WTC11 (cell line): ENCODE measurements around the gene IRF1. TPM values are rescaled to one million over a fixed set of nuclear protein-coding genes. Genes with fewer than 3 reads are reported as not detected.

Experiments used
- ATAC-seq: fragments of 200-7000 bp; cut with Tn5 transposase; 2 replicates; pipeline ENCODE4 v1.10.0; 2021; ENCODE audit warnings: mild to moderate bottlenecking, moderate library complexity
- CTCF ChIA-PET: fragments of 300-600 bp; sonication (Branson Sonifier 250); formaldehyde crosslinking; loops from one replicate; lab custom pipeline; 2021; ENCODE audit warnings: antibody characterized with exemption; lab: Charles Lee
- POLR2A ChIA-PET: fragments of 350-600 bp; sonication (Branson Sonifier 250); formaldehyde crosslinking; loops from one replicate; lab custom pipeline; 2021; ENCODE audit warnings: antibody characterized with exemption; lab: Charles Lee
- DNase-seq: peaks from one replicate; pipeline ENCODE4 v3.0.0; 2021; ENCODE audit warnings: low spot score
- H3K27ac Mint-ChIP-seq: 2 replicates; pipeline ENCODE4 v1.8.0; 2021; ENCODE audit warnings: mixed read lengths
- H3K27me3 Mint-ChIP-seq: 2 replicates; pipeline ENCODE4 v1.8.0; 2021; ENCODE audit warnings: low read depth, mild to moderate bottlenecking, moderate library complexity, mixed read lengths
- H3K36me3 Mint-ChIP-seq: 2 replicates; pipeline ENCODE4 v1.8.0; 2021; ENCODE audit warnings: mixed read lengths
- H3K4me1 Mint-ChIP-seq: 2 replicates; pipeline ENCODE4 v1.8.0; 2022; ENCODE audit warnings: mixed read lengths
- H3K4me3 Mint-ChIP-seq: 2 replicates; pipeline ENCODE4 v1.8.0; 2021; ENCODE audit warnings: mild to moderate bottlenecking, moderate library complexity, mixed read lengths
- H3K9me3 Mint-ChIP-seq: 2 replicates; pipeline ENCODE4 v1.8.0; 2021; ENCODE audit warnings: mixed read lengths
- CREB1 ChIP-seq: sonication (generic); formaldehyde crosslinking; IDR thresholded peaks from 2 replicates; pipeline ENCODE4 v1.8.0; 2023; ENCODE audit warnings: mild to moderate bottlenecking, missing genetic modification reagents
- EMX1 ChIP-seq: fragments of 250-450 bp; sonication (Bioruptor Pico); IDR thresholded peaks from 2 replicates; pipeline ENCODE4 v1.8.0; 2021; ENCODE audit warnings: mild to moderate bottlenecking
- FOXK1 ChIP-seq: sonication (generic); formaldehyde crosslinking; IDR thresholded peaks from 2 replicates; pipeline ENCODE4 v1.8.0; 2022; ENCODE audit warnings: mild to moderate bottlenecking, moderate library complexity, missing genetic modification reagents
- GABPB1 ChIP-seq: sonication (generic); formaldehyde crosslinking; IDR thresholded peaks from 2 replicates; pipeline ENCODE4 v1.8.1; 2023; ENCODE audit warnings: mild to moderate bottlenecking, missing genetic modification reagents
- JUN ChIP-seq: sonication (generic); formaldehyde crosslinking; IDR thresholded peaks from 2 replicates; pipeline ENCODE4 v1.8.0; 2023; ENCODE audit warnings: mild to moderate bottlenecking, missing genetic modification reagents
- KAT7 ChIP-seq: sonication (generic); formaldehyde crosslinking; IDR thresholded peaks from 2 replicates; pipeline ENCODE4 v1.8.1; 2023; ENCODE audit warnings: missing genetic modification reagents, mild to moderate bottlenecking, borderline replicate concordance
- MXD4 ChIP-seq: fragments of 250-450 bp; sonication (Bioruptor Pico); IDR thresholded peaks from 2 replicates; pipeline ENCODE4 v1.8.0; 2021; ENCODE audit warnings: mild to moderate bottlenecking, moderate library complexity, borderline replicate concordance
- NR1H2 ChIP-seq: sonication (generic); formaldehyde crosslinking; IDR thresholded peaks from 2 replicates; pipeline ENCODE4 v1.9.0; 2021; ENCODE audit warnings: mild to moderate bottlenecking, moderate library complexity, missing genetic modification reagents
- NR2C2 ChIP-seq: sonication (generic); formaldehyde crosslinking; IDR thresholded peaks from 2 replicates; pipeline ENCODE4 v1.8.0; 2022; ENCODE audit warnings: mild to moderate bottlenecking, missing genetic modification reagents
- PREB ChIP-seq: sonication (generic); formaldehyde crosslinking; IDR thresholded peaks from 2 replicates; pipeline ENCODE4 v1.8.1; 2022; ENCODE audit warnings: mild to moderate bottlenecking, missing genetic modification reagents, moderate library complexity, borderline replicate concordance
- RELA ChIP-seq: sonication (generic); formaldehyde crosslinking; IDR thresholded peaks from 2 replicates; pipeline ENCODE4 v1.8.1; 2022; ENCODE audit warnings: missing genetic modification reagents, mild to moderate bottlenecking, borderline replicate concordance
- SOX15 ChIP-seq: fragments of 250-450 bp; sonication (Bioruptor Pico); IDR thresholded peaks from 2 replicates; pipeline ENCODE4 v1.9.0; 2021; ENCODE audit warnings: mild to moderate bottlenecking
- ZNF121 ChIP-seq: sonication (generic); formaldehyde crosslinking; IDR thresholded peaks from 2 replicates; pipeline ENCODE4 v1.8.0; 2023; ENCODE audit warnings: missing genetic modification reagents
- total RNA-seq: library from RNA; stranded (reverse); gene quantifications from 3 replicates; pipeline ENCODE4 v1.2.3, GENCODE V29; 2021
- TF ChIP-seq, protein P1 (sequence below): sonication (generic); formaldehyde crosslinking; IDR thresholded peaks from 2 replicates; pipeline ENCODE4 v1.8.1; 2023; ENCODE audit warnings: mild to moderate bottlenecking, missing genetic modification reagents, moderate library complexity
- TF ChIP-seq, protein P2 (sequence below): sonication (generic); formaldehyde crosslinking; IDR thresholded peaks from 2 replicates; pipeline ENCODE4 v1.8.0; 2023; ENCODE audit warnings: missing genetic modification reagents
- TF ChIP-seq, protein P3 (sequence below): sonication (generic); formaldehyde crosslinking; IDR thresholded peaks from 2 replicates; pipeline ENCODE4 v1.8.0; 2022; ENCODE audit warnings: mild to moderate bottlenecking, missing genetic modification reagents
- TF ChIP-seq, protein P4 (sequence below): sonication (generic); formaldehyde crosslinking; IDR thresholded peaks from 2 replicates; pipeline ENCODE4 v1.8.0; 2022; ENCODE audit warnings: mild to moderate bottlenecking, missing genetic modification reagents
- TF ChIP-seq, protein P5 (sequence below): fragments of 250-450 bp; sonication (Bioruptor Pico); IDR thresholded peaks from 2 replicates; pipeline ENCODE4 v1.9.0; 2021; ENCODE audit warnings: mild to moderate bottlenecking
- TF ChIP-seq, protein P6 (sequence below): sonication (generic); formaldehyde crosslinking; IDR thresholded peaks from 2 replicates; pipeline ENCODE4 v1.8.1; 2022; ENCODE audit warnings: mild to moderate bottlenecking, moderate library complexity, missing genetic modification reagents

Gene IRF1
- total RNA-seq, 1 experiment from 2014 or later = 8.8 TPM

DNA sequence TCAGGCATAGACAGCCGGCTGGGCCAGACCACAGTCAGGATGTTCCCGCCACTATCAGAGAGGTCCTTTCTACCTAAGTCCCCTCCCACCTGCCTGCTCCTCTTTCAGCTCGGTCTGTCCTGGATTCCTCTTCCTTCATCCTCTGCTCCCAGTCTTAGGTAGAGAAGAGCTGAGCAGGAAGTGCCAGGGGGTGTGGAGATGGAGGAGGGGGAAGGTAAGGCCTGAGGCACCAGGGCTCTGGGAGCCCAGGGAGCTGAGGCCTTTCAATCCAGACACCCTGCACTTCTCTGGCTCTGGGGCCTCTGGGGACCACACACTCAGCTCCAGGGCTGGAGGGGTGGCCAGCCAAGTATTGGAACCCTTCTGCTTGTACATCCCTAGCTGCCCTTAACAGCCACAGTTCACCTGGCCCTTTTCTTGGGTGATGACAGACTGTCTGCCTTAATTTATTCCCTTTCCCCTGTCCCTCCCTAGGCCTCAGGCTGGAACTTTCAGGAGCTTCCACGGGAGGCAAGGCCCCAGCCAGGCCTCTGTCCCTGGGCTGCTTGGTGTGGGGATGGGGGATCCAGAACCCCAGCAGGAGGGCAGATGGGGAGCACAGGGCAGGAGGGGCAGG lies 15.6 kb downstream of the IRF1 start:
- Mint-ChIP-seq H3K9me3 (no peaks in the 10 kb centered on the region), H3K27ac (peak overlapping the region; percentile 34; the same call in 1 of the 2 replicates), H3K4me1 (peaks cover 15% of the 10 kb centered on the region), H3K36me3 (no peaks in the 10 kb centered on the region), H3K4me3 (no peak overlapping the region), H3K27me3 (no peaks in the 10 kb centered on the region)
- ATAC-seq (peak; percentile 84), DNase-seq (no peak)
- POLR2A ChIA-PET = interaction anchor here (0.8 to 2.7 kb wide), 3 partner anchors 16 to 181 kb away, joined by 3 to 13 read pairs (median 3); partner anchors contain the start of genes IRF1 and SLC22A4
- CTCF ChIA-PET = interaction anchor here (0.7 to 2.5 kb wide), 6 partner anchors 9 to 88 kb away, joined by 3 to 9 read pairs (median 5); no protein-coding TSS in a partner anchor
- no peak for TF ChIP-seq FOXK1
- TF ChIP-seq, protein P1, sequence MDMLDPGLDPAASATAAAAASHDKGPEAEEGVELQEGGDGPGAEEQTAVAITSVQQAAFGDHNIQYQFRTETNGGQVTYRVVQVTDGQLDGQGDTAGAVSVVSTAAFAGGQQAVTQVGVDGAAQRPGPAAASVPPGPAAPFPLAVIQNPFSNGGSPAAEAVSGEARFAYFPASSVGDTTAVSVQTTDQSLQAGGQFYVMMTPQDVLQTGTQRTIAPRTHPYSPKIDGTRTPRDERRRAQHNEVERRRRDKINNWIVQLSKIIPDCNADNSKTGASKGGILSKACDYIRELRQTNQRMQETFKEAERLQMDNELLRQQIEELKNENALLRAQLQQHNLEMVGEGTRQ = no peak
- no peak for TF ChIP-seq RELA (CRISPR knock-in tag)
- no peak for TF ChIP-seq PREB (CRISPR knock-in tag)
- TF ChIP-seq SOX15 (CRISPR knock-in tag) = no peak
- no peak for TF ChIP-seq GABPB1
- TF ChIP-seq NR1H2 (CRISPR knock-in tag) = no peak
- TF ChIP-seq ZNF121 (CRISPR knock-in tag) = no peak
- TF ChIP-seq, protein P2, sequence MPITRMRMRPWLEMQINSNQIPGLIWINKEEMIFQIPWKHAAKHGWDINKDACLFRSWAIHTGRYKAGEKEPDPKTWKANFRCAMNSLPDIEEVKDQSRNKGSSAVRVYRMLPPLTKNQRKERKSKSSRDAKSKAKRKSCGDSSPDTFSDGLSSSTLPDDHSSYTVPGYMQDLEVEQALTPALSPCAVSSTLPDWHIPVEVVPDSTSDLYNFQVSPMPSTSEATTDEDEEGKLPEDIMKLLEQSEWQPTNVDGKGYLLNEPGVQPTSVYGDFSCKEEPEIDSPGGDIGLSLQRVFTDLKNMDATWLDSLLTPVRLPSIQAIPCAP = no peak
- no peak for TF ChIP-seq CREB1 (CRISPR knock-in tag)
- no peak for TF ChIP-seq KAT7 (CRISPR knock-in tag)
- no peak for TF ChIP-seq MXD4 (CRISPR knock-in tag)
- TF ChIP-seq, protein P3, sequence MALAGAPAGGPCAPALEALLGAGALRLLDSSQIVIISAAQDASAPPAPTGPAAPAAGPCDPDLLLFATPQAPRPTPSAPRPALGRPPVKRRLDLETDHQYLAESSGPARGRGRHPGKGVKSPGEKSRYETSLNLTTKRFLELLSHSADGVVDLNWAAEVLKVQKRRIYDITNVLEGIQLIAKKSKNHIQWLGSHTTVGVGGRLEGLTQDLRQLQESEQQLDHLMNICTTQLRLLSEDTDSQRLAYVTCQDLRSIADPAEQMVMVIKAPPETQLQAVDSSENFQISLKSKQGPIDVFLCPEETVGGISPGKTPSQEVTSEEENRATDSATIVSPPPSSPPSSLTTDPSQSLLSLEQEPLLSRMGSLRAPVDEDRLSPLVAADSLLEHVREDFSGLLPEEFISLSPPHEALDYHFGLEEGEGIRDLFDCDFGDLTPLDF = no peak
- TF ChIP-seq, protein P4, sequence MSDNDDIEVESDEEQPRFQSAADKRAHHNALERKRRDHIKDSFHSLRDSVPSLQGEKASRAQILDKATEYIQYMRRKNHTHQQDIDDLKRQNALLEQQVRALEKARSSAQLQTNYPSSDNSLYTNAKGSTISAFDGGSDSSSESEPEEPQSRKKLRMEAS = no peak
- TF ChIP-seq, protein P5, sequence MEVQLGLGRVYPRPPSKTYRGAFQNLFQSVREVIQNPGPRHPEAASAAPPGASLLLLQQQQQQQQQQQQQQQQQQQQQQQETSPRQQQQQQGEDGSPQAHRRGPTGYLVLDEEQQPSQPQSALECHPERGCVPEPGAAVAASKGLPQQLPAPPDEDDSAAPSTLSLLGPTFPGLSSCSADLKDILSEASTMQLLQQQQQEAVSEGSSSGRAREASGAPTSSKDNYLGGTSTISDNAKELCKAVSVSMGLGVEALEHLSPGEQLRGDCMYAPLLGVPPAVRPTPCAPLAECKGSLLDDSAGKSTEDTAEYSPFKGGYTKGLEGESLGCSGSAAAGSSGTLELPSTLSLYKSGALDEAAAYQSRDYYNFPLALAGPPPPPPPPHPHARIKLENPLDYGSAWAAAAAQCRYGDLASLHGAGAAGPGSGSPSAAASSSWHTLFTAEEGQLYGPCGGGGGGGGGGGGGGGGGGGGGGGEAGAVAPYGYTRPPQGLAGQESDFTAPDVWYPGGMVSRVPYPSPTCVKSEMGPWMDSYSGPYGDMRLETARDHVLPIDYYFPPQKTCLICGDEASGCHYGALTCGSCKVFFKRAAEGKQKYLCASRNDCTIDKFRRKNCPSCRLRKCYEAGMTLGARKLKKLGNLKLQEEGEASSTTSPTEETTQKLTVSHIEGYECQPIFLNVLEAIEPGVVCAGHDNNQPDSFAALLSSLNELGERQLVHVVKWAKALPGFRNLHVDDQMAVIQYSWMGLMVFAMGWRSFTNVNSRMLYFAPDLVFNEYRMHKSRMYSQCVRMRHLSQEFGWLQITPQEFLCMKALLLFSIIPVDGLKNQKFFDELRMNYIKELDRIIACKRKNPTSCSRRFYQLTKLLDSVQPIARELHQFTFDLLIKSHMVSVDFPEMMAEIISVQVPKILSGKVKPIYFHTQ (CRISPR knock-in tag) = no peak
- TF ChIP-seq NR2C2 (CRISPR knock-in tag) = no peak
- TF ChIP-seq, protein P6, sequence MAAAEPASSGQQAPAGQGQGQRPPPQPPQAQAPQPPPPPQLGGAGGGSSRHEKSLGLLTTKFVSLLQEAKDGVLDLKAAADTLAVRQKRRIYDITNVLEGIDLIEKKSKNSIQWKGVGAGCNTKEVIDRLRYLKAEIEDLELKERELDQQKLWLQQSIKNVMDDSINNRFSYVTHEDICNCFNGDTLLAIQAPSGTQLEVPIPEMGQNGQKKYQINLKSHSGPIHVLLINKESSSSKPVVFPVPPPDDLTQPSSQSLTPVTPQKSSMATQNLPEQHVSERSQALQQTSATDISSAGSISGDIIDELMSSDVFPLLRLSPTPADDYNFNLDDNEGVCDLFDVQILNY (CRISPR knock-in tag) = no peak
- TF ChIP-seq JUN (CRISPR knock-in tag) = no peak
- TF ChIP-seq EMX1 (CRISPR knock-in tag) = no peak
